BLaER1 (cell line): ENCODE results near the gene UBL4B.

Experiments
- H3K27ac ChIP-seq: shearing (Covaris generic); formaldehyde crosslinking; 2 replicates; pipeline ENCODE4 v1.8.1; 2022
- H3K27me3 ChIP-seq: shearing (Covaris generic); formaldehyde crosslinking; 2 replicates; pipeline ENCODE4 v1.8.1; 2022
- H3K36me3 ChIP-seq: shearing (Covaris generic); formaldehyde crosslinking; 2 replicates; pipeline ENCODE4 v1.8.1; 2022
- H3K4me1 ChIP-seq: shearing (Covaris generic); formaldehyde crosslinking; 2 replicates; pipeline ENCODE4 v1.8.1; 2022
- H3K4me2 ChIP-seq: shearing (Covaris generic); formaldehyde crosslinking; 2 replicates; pipeline ENCODE4 v1.8.1; 2022
- H3K4me3 ChIP-seq: shearing (Covaris generic); formaldehyde crosslinking; 2 replicates; pipeline ENCODE4 v1.8.1; 2022
- H3K9ac ChIP-seq: shearing (Covaris generic); formaldehyde crosslinking; 2 replicates; pipeline ENCODE4 v1.8.1; 2022
- H3K9me3 ChIP-seq: shearing (Covaris generic); formaldehyde crosslinking; 2 replicates; pipeline ENCODE4 v1.8.1; 2022
- H4K20me1 ChIP-seq: shearing (Covaris generic); formaldehyde crosslinking; 2 replicates; pipeline ENCODE4 v1.8.1; 2022
- Cebpa-rat ChIP-seq: shearing (Covaris generic); IDR thresholded peaks from 2 replicates; pipeline ENCODE4 v1.8.1; 2022

The UBL4B gene

GRCh38 chr1:110083866-110084226 lies 28.4 kb upstream of the UBL4B start:
- Histone ChIP-seq H3K27me3 (peaks cover 74% of the 10 kb centered on the region), H3K27ac (no peak overlapping the region), H3K4me1 (peaks cover 26% of the 10 kb centered on the region), H4K20me1 (peaks cover 35% of the 10 kb centered on the region), H3K4me2 (peak overlapping the region; percentile 89), H3K9ac (no peak overlapping the region), H3K9me3 (no peaks in the 10 kb centered on the region), H3K4me3 (peak overlapping the region; percentile 63), H3K36me3 (no peaks in the 10 kb centered on the region)
- TF ChIP-seq Cebpa-rat: no peak

DNA sequence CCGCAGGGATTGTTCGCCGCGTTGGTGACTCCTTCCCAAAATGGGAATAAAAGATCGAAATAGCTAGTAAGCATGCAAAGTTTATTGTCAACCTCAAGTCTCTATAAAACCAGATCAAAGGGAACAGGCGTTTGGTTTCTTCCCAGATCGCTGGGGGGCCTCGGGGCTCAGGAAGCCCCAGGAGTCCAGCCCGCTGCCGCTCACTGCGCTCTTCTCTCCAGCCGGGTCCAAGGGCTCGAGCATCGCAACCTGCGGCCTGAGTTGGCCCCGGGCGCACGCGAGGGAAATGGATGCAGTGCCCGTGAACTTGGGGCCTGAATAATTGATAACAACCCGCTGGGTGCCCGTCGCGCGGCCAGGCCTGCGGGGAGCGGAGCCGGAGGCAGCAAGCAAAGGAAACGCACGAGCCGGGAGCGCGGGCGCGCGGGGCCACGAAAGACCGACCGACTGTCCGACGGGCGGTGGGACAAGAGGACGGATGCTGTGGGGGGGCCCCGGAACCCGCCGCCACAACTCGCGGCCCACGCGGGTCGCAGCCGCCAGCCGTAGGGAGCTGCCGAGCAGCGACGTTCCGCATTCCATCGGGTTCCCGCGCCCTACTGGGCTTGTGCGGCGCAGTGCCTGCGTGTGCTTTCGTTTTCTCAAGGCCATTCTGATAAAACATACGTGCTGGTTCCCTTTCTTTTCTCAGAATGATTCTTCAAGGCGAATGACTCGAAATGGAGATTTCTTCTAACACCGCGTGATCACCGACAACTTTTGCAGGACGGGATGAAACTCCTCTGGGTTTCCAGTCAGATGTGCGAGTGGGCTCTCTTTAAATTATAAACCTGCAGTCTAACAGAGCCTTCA lies 27.8 kb upstream of the UBL4B start:
- Histone ChIP-seq H3K9ac (no peak overlapping the region), H3K27me3 (peaks cover 74% of the 10 kb centered on the region), H4K20me1 (peaks cover 35% of the 10 kb centered on the region), H3K36me3 (no peaks in the 10 kb centered on the region), H3K4me2 (peak overlapping the region; percentile 89), H3K4me3 (peak overlapping the region; percentile 63), H3K9me3 (no peaks in the 10 kb centered on the region), H3K27ac (no peak overlapping the region), H3K4me1 (peaks cover 32% of the 10 kb centered on the region)
- no peak for TF ChIP-seq Cebpa-rat

GRCh38 chr1:110085671-110086070 lies 26.6 kb upstream of the UBL4B start:
- H4K20me1 ChIP-seq: peaks cover 35% of the 10 kb centered on the region
- H3K4me2 ChIP-seq: no peak overlapping the region
- no peak overlapping the region for H3K9ac ChIP-seq
- no peak overlapping the region for H3K4me3 ChIP-seq
- H3K27me3 ChIP-seq: peaks cover 70% of the 10 kb centered on the region
- peaks cover 44% of the 10 kb centered on the region for H3K4me1 ChIP-seq
- no peak for TF ChIP-seq Cebpa-rat
- H3K36me3 ChIP-seq: no peaks in the 10 kb centered on the region
- no peak overlapping the region for H3K27ac ChIP-seq
- H3K9me3 ChIP-seq: no peaks in the 10 kb centered on the region

DNA sequence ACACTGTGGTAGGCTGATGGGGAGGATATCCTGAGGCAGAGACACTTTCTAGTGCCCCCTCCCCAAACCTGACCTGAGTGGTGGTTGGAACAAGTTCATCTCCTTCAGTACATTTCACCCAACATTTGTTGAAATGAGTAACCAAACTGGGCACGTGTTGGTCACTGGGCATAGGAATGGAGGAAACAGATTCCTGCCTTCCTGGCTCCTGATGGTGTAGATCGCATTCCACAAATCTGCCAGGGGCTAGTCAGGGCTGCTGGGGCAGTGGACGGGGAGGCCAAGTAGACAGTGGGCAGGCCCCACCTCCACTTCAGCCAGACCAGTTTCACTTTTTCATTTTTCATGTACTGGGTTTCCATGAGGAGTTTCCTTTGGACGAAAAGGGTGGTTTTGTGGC lies 25.3 kb upstream of the UBL4B start:
- no peak overlapping the region for H3K9ac ChIP-seq
- no peak overlapping the region for H3K4me2 ChIP-seq

GRCh38 chr1:110087812-110088738 lies 24.2 kb upstream of the UBL4B start:
- Histone ChIP-seq H3K4me2 (peak overlapping the region; percentile 88), H3K4me3 (no peak overlapping the region), H4K20me1 (peaks cover 32% of the 10 kb centered on the region), H3K27ac (peak overlapping the region; percentile 55), H3K27me3 (peaks cover 46% of the 10 kb centered on the region), H3K9ac (0 out of 2 replicates have a peak overlapping the region, but pooled peaks have one; percentile 28), H3K36me3 (no peaks in the 10 kb centered on the region), H3K9me3 (no peaks in the 10 kb centered on the region), H3K4me1 (peaks cover 53% of the 10 kb centered on the region)
- TF ChIP-seq Cebpa-rat: no peak

More for the DNA sequence above, 25.3 kb upstream of the UBL4B start:
- Histone ChIP-seq H3K4me3 (no peak overlapping the region), H3K4me1 (peaks cover 53% of the 10 kb centered on the region), H3K27me3 (peaks cover 57% of the 10 kb centered on the region), H4K20me1 (peaks cover 35% of the 10 kb centered on the region), H3K36me3 (no peaks in the 10 kb centered on the region), H3K27ac (no peak overlapping the region), H3K9me3 (no peaks in the 10 kb centered on the region)
- TF ChIP-seq Cebpa-rat: no peak

GRCh38 chr1:110088739-110089316 lies 23.4 kb upstream of the UBL4B start:
- peak overlapping the region; percentile 88 for H3K4me2 ChIP-seq
- peaks cover 46% of the 10 kb centered on the region for H3K4me1 ChIP-seq
- no peaks in the 10 kb centered on the region for H3K9me3 ChIP-seq
- peak overlapping the region; percentile 55 for H3K27ac ChIP-seq
- no peak for TF ChIP-seq Cebpa-rat
- 0 out of 2 replicates have a peak overlapping the region, but pooled peaks have one; percentile 28 for H3K9ac ChIP-seq
- H3K36me3 ChIP-seq: no peaks in the 10 kb centered on the region
- peaks cover 38% of the 10 kb centered on the region for H3K27me3 ChIP-seq
- H4K20me1 ChIP-seq: peaks cover 24% of the 10 kb centered on the region
- H3K4me3 ChIP-seq: no peak overlapping the region

GRCh38 chr1:110089561-110090275 lies 22.5 kb upstream of the UBL4B start:
- H3K9ac ChIP-seq: peak overlapping the region; percentile 5; the same call in 1 of the 2 replicates

DNA sequence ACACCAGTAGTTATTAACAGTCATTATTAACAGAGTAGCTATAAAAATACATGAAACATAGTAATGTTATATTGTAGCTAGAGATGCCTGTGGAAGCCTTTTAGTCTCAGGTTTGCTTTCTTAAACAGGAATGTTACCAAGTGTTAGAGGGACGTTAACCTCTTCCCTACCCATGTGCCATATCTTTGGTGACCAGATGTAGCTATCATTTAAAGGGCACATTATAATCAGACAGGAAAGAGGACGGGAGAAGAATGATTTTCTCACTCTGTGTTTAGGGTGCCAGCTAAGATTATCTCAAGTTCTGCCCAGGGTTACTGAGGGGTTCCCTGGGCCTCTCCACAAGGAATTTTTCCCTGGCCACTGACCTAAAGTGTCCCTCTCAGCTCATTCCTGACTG lies 20.9 kb upstream of the UBL4B start:
- no peaks in the 10 kb centered on the region for H4K20me1 ChIP-seq
- no peak for TF ChIP-seq Cebpa-rat
- no peaks in the 10 kb centered on the region for H3K36me3 ChIP-seq
- no peak overlapping the region for H3K9ac ChIP-seq
- peaks cover 36% of the 10 kb centered on the region for H3K4me1 ChIP-seq
- no peak overlapping the region for H3K4me3 ChIP-seq
- peaks cover 13% of the 10 kb centered on the region for H3K27me3 ChIP-seq
- no peaks in the 10 kb centered on the region for H3K9me3 ChIP-seq
- no peak overlapping the region for H3K27ac ChIP-seq
- H3K4me2 ChIP-seq: no peak overlapping the region

More at GRCh38 chr1:110089561-110090275, 22.5 kb upstream of the UBL4B start:
- TF ChIP-seq Cebpa-rat: no peak
- Histone ChIP-seq H3K4me1 (peaks cover 37% of the 10 kb centered on the region), H3K27ac (peak overlapping the region; percentile 55), H3K36me3 (no peaks in the 10 kb centered on the region), H3K27me3 (peaks cover 29% of the 10 kb centered on the region), H3K4me2 (peak overlapping the region; percentile 88), H4K20me1 (peaks cover 15% of the 10 kb centered on the region), H3K9me3 (no peaks in the 10 kb centered on the region), H3K4me3 (no peak overlapping the region)

GRCh38 chr1:110091791-110092190 lies 20.5 kb upstream of the UBL4B start:
- TF ChIP-seq Cebpa-rat: no peak
- no peaks in the 10 kb centered on the region for H3K9me3 ChIP-seq
- peaks cover 8% of the 10 kb centered on the region for H3K27me3 ChIP-seq
- peaks cover 36% of the 10 kb centered on the region for H3K4me1 ChIP-seq
- no peak overlapping the region for H3K27ac ChIP-seq
- no peak overlapping the region for H3K4me2 ChIP-seq
- no peaks in the 10 kb centered on the region for H4K20me1 ChIP-seq
- H3K9ac ChIP-seq: no peak overlapping the region
- no peak overlapping the region for H3K4me3 ChIP-seq
- H3K36me3 ChIP-seq: no peaks in the 10 kb centered on the region
